ENCODE data around the gene ATAD3A. TPM values are rescaled to one million over a fixed set of nuclear protein-coding genes. Genes with fewer than 3 reads are reported as not detected.
A peak's percentile ranks its signal among the peaks of the same experiment; 100 is the strongest.
"Not testable (repeated sequence)": the region's sequence is repeated elsewhere in the genome, so short reads cannot be mapped to it uniquely, and the experiment has no call there.

The ATAD3A gene
- total RNA-seq, 4 donors from 2014 or later, result 14.6 to 34.4 (median 20.4) TPM

DNA sequence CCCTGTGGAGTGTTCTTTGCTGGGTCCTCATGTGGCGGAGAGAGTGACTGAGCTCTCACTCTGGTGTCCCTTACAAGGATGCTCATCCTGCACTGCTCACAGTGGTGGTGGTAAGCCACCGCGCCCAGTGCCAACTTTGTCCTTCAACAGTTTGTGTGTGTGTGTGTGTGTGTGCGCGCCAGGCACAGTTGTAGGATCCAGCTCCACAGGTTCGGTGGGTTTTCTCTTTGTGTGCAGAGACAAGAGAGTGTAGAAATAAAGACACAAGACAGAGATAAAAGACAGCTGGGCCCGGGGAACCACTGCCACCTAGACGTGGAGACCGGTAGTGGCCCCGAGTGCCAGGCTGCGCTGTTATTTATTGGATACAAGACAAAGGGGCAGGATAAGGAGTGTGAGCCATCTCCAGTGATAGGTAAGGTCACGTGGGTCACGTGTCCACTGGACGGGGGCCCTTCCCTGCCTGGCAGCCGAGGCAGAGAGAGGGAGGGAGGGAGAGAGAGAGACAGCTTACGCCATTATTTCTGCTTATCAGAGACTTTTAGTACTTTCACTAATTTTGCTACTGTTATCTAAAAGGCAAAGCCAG, 7.1 kb upstream of the ATAD3A start:
- H3K36me3 ChIP-seq; in situ Hi-C loops (cut with MboI; ENCODE audit: low pct_ligation_motif_present in 1 of 4, low pct_unique_long_range_greater_than_20kb in 1 of 4, low sequenced_read_pairs in 3 of 4); intact Hi-C loops (cut with DNase I; ENCODE audit: low total_unique reads); H3K4me1 ChIP-seq; H3K9me3 ChIP-seq; H3K27me3 ChIP-seq: not testable (repeated sequence)
- Histone ChIP-seq H3K27ac (peak overlapping the region; percentile 79 to 85 (median 84)), H3K4me3 (peak overlapping the region in 1 of 4 donors; percentile 29)
- peak; percentile 33 for TF ChIP-seq POLR2A (IDR thresholded peaks at IDR 0.05)
- TF ChIP-seq CTCF (IDR thresholded peaks at IDR 0.05), result peak; percentile 64 to 89 (median 80)
- peak in 1 of 3 donors; percentile 14 for TF ChIP-seq POLR2AphosphoS5 (IDR thresholded peaks at IDR 0.05)
- WGBS, 2 donors (ENCODE audit: low coverage in 1 of 2), result 25% methylated on average over 16 of the region's 16 CpGs; no CpG with 5 or more reads in 1 of the 2 donors
- peak; percentile 84 for DNase-seq

GRCh38 chr1:1505366-1505798, 6.6 kb upstream of the ATAD3A start:
- H3K27ac ChIP-seq, result peak overlapping the region; percentile 79 to 85 (median 84)
- TF ChIP-seq POLR2AphosphoS5 (IDR thresholded peaks at IDR 0.05) (peak in 1 of 3 donors; percentile 1), CTCF (IDR thresholded peaks at IDR 0.05) (peak; percentile 13 to 42 (median 23))
- H3K9me3 ChIP-seq; H3K36me3 ChIP-seq; intact Hi-C loops (cut with DNase I; ENCODE audit: low total_unique reads); H3K4me1 ChIP-seq; H3K27me3 ChIP-seq; in situ Hi-C loops (cut with MboI; ENCODE audit: low pct_ligation_motif_present in 1 of 4, low pct_unique_long_range_greater_than_20kb in 1 of 4, low sequenced_read_pairs in 3 of 4): not testable (repeated sequence)
- peak overlapping the region in 1 of 4 donors; percentile 29 for H3K4me3 ChIP-seq
- peak; percentile 64 for DNase-seq
- 3 to 4% methylated on average over 5 to 14 of the region's 22 CpGs for WGBS, 2 donors (ENCODE audit: low coverage in 1 of 2)

DNA sequence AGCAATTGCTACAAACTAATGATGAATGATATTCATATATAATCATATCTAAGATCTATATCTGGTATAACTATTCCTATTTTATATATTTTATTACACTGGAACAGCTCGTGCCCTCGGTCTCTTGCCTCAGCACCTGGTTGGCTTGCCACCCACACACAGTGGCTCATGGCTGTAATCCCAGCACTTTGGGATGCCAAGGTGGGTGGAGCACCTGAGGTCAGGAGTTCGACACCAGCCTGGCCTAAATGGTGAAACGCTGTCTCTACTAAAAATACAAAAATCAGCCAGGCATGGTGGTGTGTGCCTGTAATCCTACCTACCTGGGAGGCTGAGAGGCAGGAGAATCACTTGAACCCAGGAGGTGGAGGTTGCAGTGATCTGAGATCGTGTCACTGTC, 6.2 kb upstream of the ATAD3A start:
- Histone ChIP-seq H3K27ac (peak overlapping the region; percentile 79 to 85 (median 84)), H3K4me1 (peaks cover under 1 to 12% (median 7%) of the 10 kb centered on the region in 4 donors)
- H3K36me3 ChIP-seq; H3K4me3 ChIP-seq; intact Hi-C loops (cut with DNase I; ENCODE audit: low total_unique reads); DNase-seq; H3K9me3 ChIP-seq; in situ Hi-C loops (cut with MboI; ENCODE audit: low pct_ligation_motif_present in 1 of 4, low pct_unique_long_range_greater_than_20kb in 1 of 4, low sequenced_read_pairs in 3 of 4); H3K27me3 ChIP-seq: not testable (repeated sequence)
- WGBS, 2 donors (ENCODE audit: low coverage in 1 of 2), result 62 to 100% methylated on average over 1 to 5 of the region's 5 CpGs

GRCh38 chr1:1507305-1507704, 4.7 kb upstream of the ATAD3A start:
- TF ChIP-seq POLR2AphosphoS5 (IDR thresholded peaks at IDR 0.05), result no peak
- TF ChIP-seq EP300 (IDR thresholded peaks at IDR 0.05; ENCODE audit: low read depth), result no peak
- no peak for TF ChIP-seq POLR2A (IDR thresholded peaks at IDR 0.05)
- no peak for TF ChIP-seq CTCF (IDR thresholded peaks at IDR 0.05)
- Histone ChIP-seq H3K4me3 (no peak overlapping the region), H3K9me3 (no peaks in the 10 kb centered on the region), H3K36me3 (no peaks in the 10 kb centered on the region), H3K27me3 (no peaks in the 10 kb centered on the region), H3K4me1 (peaks cover 5 to 17% (median 10%) of the 10 kb centered on the region in 4 donors), H3K27ac (no peak overlapping the region)
- intact Hi-C loops (cut with DNase I; ENCODE audit: low total_unique reads) (no loop called here), in situ Hi-C loops (cut with MboI; ENCODE audit: low pct_ligation_motif_present in 1 of 4, low pct_unique_long_range_greater_than_20kb in 1 of 4, low sequenced_read_pairs in 3 of 4) (no loop called here)
- DNase-seq, result no peak
- WGBS, 2 donors (ENCODE audit: low coverage in 1 of 2), result 88 to 100% methylated on average over 2 to 4 of the region's 4 CpGs

- peaks cover 8 to 23% (median 12%) of the 10 kb centered on the region in 4 donors for H3K4me1 ChIP-seq
- H3K9me3 ChIP-seq; DNase-seq; in situ Hi-C loops (cut with MboI; ENCODE audit: low pct_ligation_motif_present in 1 of 4, low pct_unique_long_range_greater_than_20kb in 1 of 4, low sequenced_read_pairs in 3 of 4); H3K27me3 ChIP-seq; H3K36me3 ChIP-seq; H3K27ac ChIP-seq; H3K4me3 ChIP-seq; intact Hi-C loops (cut with DNase I; ENCODE audit: low total_unique reads): not testable (repeated sequence)
- WGBS, 2 donors (ENCODE audit: low coverage in 1 of 2), result 82% methylated on average over 14 of the region's 34 CpGs; no CpG with 5 or more reads in 1 of the 2 donors
Observed at GRCh38 chr1:1508775-1509464, 3.0 kb upstream of the ATAD3A start.

- H3K4me3 ChIP-seq; H3K36me3 ChIP-seq; in situ Hi-C loops (cut with MboI; ENCODE audit: low pct_ligation_motif_present in 1 of 4, low pct_unique_long_range_greater_than_20kb in 1 of 4, low sequenced_read_pairs in 3 of 4); DNase-seq; H3K27me3 ChIP-seq; H3K27ac ChIP-seq; H3K9me3 ChIP-seq; intact Hi-C loops (cut with DNase I; ENCODE audit: low total_unique reads): not testable (repeated sequence)
- peaks cover 8 to 23% (median 12%) of the 10 kb centered on the region in 4 donors for H3K4me1 ChIP-seq
- 83% methylated on average over 18 of the region's 21 CpGs; no CpG with 5 or more reads in 1 of the 2 donors for WGBS, 2 donors (ENCODE audit: low coverage in 1 of 2)
Observed at GRCh38 chr1:1509465-1509850, 2.5 kb upstream of the ATAD3A start.
